ENCODE data around the gene LATS2. TPM values are rescaled to one million over a fixed set of nuclear protein-coding genes. Genes with fewer than 3 reads are reported as not detected.

LATS2 gene
- total RNA-seq, 4 donors from 2014 or later = 49.8 to 93.8 (median 77.0) TPM

- 26% methylated on average over 5 of the region's 5 CpGs for WGBS
- no peak for DNase-seq (ENCODE audit: extremely low spot score)
- H3K27me3 ChIP-seq = no peaks in the 10 kb centered on the region
- H3K4me1 ChIP-seq = peaks cover 71 to 92% (median 84%) of the 10 kb centered on the region in 4 donors
- H3K27ac ChIP-seq (replicated peaks in 1 of 4) = peak overlapping the region; percentile 66 to 81 (median 80)
- intact Hi-C loops (cut with DNase I) = no loop called here
- no peak for TF ChIP-seq EP300 (IDR thresholded peaks at IDR 0.05)
- TF ChIP-seq POLR2A (IDR thresholded peaks at IDR 0.05; ENCODE audit: low read depth) = no peak
- H3K36me3 ChIP-seq = no peaks in the 10 kb centered on the region
- H3K4me3 ChIP-seq = no peak overlapping the region
- H3K9me3 ChIP-seq = no peaks in the 10 kb centered on the region
These were observed 41.2 kb downstream of the LATS2 start for GRCh38 chr13:21020176-21020575.

GRCh38 chr13:21018220-21018619, 43.2 kb downstream of the LATS2 start:
- H3K27ac ChIP-seq (replicated peaks in 1 of 4) = peak overlapping the region in 3 of 4 donors; percentile 74 to 80 (median 77)
- WGBS = 88% methylated on average over 4 of the region's 4 CpGs
- H3K4me1 ChIP-seq = peaks cover 85 to 100% (median 98%) of the 10 kb centered on the region in 4 donors

GRCh38 chr13:21016487-21016886, 44.9 kb downstream of the LATS2 start:
- Histone ChIP-seq H3K27me3 (no peaks in the 10 kb centered on the region), H3K4me1 (peaks cover 85 to 100% (median 98%) of the 10 kb centered on the region in 4 donors), H3K36me3 (no peaks in the 10 kb centered on the region), H3K27ac (replicated peaks in 1 of 4) (peak overlapping the region; percentile 73 to 77 (median 76)), H3K4me3 (peak overlapping the region in 1 of 4 donors; percentile 22), H3K9me3 (no peaks in the 10 kb centered on the region)
- intact Hi-C loops (cut with DNase I) = no loop called here
- 49% methylated on average over 4 of the region's 4 CpGs for WGBS
- no peak for DNase-seq (ENCODE audit: extremely low spot score)
- no peak for TF ChIP-seq POLR2AphosphoS5 (IDR thresholded peaks at IDR 0.05)
- no peak for TF ChIP-seq EP300 (IDR thresholded peaks at IDR 0.05)
- no peak for TF ChIP-seq CTCF (IDR thresholded peaks at IDR 0.05)
- no peak for TF ChIP-seq POLR2A (IDR thresholded peaks at IDR 0.05; ENCODE audit: low read depth)

More at GRCh38 chr13:21018220-21018619, 43.2 kb downstream of the LATS2 start:
- H3K9me3 ChIP-seq = no peaks in the 10 kb centered on the region
- H3K27me3 ChIP-seq = no peaks in the 10 kb centered on the region
- intact Hi-C loops (cut with DNase I) = no loop called here
- H3K4me3 ChIP-seq = no peak overlapping the region
- TF ChIP-seq POLR2A (IDR thresholded peaks at IDR 0.05; ENCODE audit: low read depth) = no peak
- no peak for TF ChIP-seq POLR2AphosphoS5 (IDR thresholded peaks at IDR 0.05)
- no peak for TF ChIP-seq EP300 (IDR thresholded peaks at IDR 0.05)
- no peak for TF ChIP-seq CTCF (IDR thresholded peaks at IDR 0.05)
- H3K36me3 ChIP-seq = no peaks in the 10 kb centered on the region
- DNase-seq (ENCODE audit: extremely low spot score) = no peak

GRCh38 chr13:21015284-21015683, 46.1 kb downstream of the LATS2 start:
- Histone ChIP-seq H3K9me3 (no peaks in the 10 kb centered on the region), H3K36me3 (no peaks in the 10 kb centered on the region), H3K27me3 (no peaks in the 10 kb centered on the region), H3K4me3 (no peak overlapping the region), H3K4me1 (peaks cover 85 to 100% (median 98%) of the 10 kb centered on the region in 4 donors), H3K27ac (replicated peaks in 1 of 4) (peak overlapping the region; percentile 73 to 77 (median 76))
- 75% methylated on average over 1 of the region's 1 CpG for WGBS
- no peak for DNase-seq (ENCODE audit: extremely low spot score)
- intact Hi-C loops (cut with DNase I) = no loop called here
- no peak for TF ChIP-seq CTCF (IDR thresholded peaks at IDR 0.05)
- TF ChIP-seq EP300 (IDR thresholded peaks at IDR 0.05) = no peak
- no peak for TF ChIP-seq POLR2AphosphoS5 (IDR thresholded peaks at IDR 0.05)

DNA sequence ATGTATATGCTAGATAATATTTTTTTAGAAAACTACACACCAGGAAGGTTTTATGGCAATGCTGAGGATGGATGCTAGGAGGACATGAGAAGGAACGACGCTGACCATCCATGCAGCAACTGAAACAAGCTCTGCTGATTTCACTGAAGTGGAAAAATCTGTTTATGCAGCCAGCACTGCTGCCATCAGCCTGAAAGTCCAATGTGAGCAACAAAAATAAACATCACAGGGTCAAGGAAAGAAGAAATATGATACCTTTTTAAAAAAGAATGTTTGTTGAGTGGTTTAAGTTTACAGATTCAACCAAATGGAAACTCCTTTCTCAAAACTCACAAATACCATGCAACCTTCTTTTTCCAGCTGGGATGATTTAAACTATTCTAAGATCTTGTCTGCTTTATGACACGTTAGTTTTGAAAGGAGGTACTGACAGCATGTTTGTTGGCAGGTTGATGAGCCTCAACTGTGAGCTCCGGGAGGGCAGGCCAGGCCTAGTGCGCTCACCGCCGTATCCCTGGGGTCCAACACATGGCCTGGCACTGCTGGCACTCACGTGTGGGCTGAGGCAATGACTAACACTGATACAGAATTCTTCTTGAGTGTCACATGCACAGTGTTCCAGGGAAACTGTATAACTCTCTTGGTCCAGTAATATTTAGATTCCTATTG, 46.8 kb downstream of the LATS2 start:
- WGBS = 47% methylated on average over 8 of the region's 8 CpGs
- Histone ChIP-seq H3K4me3 (no peak overlapping the region), H3K27me3 (no peaks in the 10 kb centered on the region), H3K4me1 (peaks cover 85 to 100% (median 98%) of the 10 kb centered on the region in 4 donors), H3K36me3 (no peaks in the 10 kb centered on the region), H3K9me3 (no peaks in the 10 kb centered on the region), H3K27ac (replicated peaks in 1 of 4) (peak overlapping the region; percentile 73 to 77 (median 76))
- intact Hi-C loops (cut with DNase I) = no loop called here
- no peak for DNase-seq (ENCODE audit: extremely low spot score)
- TF ChIP-seq EP300 (IDR thresholded peaks at IDR 0.05) (no peak), CTCF (IDR thresholded peaks at IDR 0.05) (no peak), POLR2AphosphoS5 (IDR thresholded peaks at IDR 0.05) (peak; percentile 58 to 73), POLR2A (IDR thresholded peaks at IDR 0.05; ENCODE audit: low read depth) (no peak)

Data from esophagus muscularis mucosa (tissue), 4 donors.